ENCODE results near the gene SARNP. TPM values are rescaled to one million over a fixed set of nuclear protein-coding genes. Genes with fewer than 3 reads are reported as not detected.
A peak's percentile ranks its signal among the peaks of the same experiment; 100 is the strongest.

Gene SARNP
- total RNA-seq, 1 donor from 2014 or later: 33.1 TPM

GRCh38 chr12:55843431-55843830, 25.9 kb upstream of the SARNP start:
- intact Hi-C loops (cut with DNase I): no loop called here
- Histone ChIP-seq H3K4me1 (peaks cover 22% of the 10 kb centered on the region), H3K27me3 (no peaks in the 10 kb centered on the region), H3K27ac (peak overlapping the region; percentile 79), H3K4me3 (no peak overlapping the region), H3K9me3 (no peaks in the 10 kb centered on the region), H3K36me3 (no peaks in the 10 kb centered on the region)
- DNase-seq (ENCODE audit: extremely low spot score in 2 of 2): no peak
- TF ChIP-seq, protein P1, sequence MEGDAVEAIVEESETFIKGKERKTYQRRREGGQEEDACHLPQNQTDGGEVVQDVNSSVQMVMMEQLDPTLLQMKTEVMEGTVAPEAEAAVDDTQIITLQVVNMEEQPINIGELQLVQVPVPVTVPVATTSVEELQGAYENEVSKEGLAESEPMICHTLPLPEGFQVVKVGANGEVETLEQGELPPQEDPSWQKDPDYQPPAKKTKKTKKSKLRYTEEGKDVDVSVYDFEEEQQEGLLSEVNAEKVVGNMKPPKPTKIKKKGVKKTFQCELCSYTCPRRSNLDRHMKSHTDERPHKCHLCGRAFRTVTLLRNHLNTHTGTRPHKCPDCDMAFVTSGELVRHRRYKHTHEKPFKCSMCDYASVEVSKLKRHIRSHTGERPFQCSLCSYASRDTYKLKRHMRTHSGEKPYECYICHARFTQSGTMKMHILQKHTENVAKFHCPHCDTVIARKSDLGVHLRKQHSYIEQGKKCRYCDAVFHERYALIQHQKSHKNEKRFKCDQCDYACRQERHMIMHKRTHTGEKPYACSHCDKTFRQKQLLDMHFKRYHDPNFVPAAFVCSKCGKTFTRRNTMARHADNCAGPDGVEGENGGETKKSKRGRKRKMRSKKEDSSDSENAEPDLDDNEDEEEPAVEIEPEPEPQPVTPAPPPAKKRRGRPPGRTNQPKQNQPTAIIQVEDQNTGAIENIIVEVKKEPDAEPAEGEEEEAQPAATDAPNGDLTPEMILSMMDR (IDR thresholded peaks at IDR 0.05): no peak
- TF ChIP-seq POLR2AphosphoS5 (IDR thresholded peaks at IDR 0.05; ENCODE audit: insufficient read depth in 1 of 2, low read depth in 1 of 2) (no peak), POLR2A (IDR thresholded peaks at IDR 0.05) (no peak)

DNA sequence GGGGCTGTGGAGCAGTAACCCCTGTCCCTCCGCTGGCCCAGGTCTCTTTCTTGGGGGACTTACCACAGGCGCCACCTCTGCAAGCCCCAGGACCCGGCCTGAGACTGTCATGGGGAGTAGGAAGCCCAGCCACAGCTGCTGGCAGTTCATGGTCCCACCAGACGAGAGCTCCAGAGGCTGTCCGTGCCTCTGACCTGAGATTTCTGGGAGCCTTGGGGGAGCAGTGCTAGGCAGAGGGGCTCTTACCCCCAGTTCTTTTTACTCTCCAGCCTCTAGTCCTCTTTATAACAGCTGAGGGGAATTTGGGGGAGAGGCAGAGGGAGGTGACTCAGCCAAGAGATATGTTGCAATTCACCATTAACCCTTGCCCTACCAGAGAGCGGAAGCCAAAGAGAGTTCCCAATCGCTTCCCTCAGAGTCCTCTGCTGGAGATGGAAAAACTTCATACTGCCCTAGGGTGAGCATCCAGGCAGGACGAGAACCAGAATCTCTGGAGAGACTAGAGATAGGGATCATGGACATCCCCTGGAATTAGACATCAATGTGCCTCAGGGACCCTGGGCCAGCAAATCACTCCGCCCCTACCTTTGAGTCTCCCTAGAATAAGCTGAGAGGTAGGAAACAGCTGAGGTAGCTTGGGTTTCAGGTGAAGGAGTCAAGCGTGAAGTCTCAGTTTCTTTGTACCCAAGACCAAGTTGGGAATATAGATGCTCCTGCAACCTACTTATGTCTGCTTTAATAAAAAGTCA, 25.3 kb upstream of the SARNP start, which contains the start of gene MMP19:
Gene MMP19, minus strand, starts transcription at position 256 of the 749 bp plus-strand sequence. Its CDS starts 106 bp downstream, at position 150.
- peak within 1 kb of the TSS; percentile 51 to 58 for H3K4me3 ChIP-seq
- no peak for DNase-seq (ENCODE audit: extremely low spot score in 2 of 2)
- H3K36me3 ChIP-seq: no peaks in the 10 kb centered on the region
- TF ChIP-seq POLR2AphosphoS5 (IDR thresholded peaks at IDR 0.05; ENCODE audit: insufficient read depth in 1 of 2, low read depth in 1 of 2): peak; percentile 55 to 76
- TF ChIP-seq, protein P1 (IDR thresholded peaks at IDR 0.05): no peak
- H3K4me1 ChIP-seq: peaks cover 20% of the 10 kb centered on the region
- no peaks in the 10 kb centered on the region for H3K27me3 ChIP-seq
- H3K9me3 ChIP-seq: no peaks in the 10 kb centered on the region
- H3K27ac ChIP-seq: peak within 1 kb of the TSS; percentile 79
- intact Hi-C loops (cut with DNase I): no loop called here

DNA sequence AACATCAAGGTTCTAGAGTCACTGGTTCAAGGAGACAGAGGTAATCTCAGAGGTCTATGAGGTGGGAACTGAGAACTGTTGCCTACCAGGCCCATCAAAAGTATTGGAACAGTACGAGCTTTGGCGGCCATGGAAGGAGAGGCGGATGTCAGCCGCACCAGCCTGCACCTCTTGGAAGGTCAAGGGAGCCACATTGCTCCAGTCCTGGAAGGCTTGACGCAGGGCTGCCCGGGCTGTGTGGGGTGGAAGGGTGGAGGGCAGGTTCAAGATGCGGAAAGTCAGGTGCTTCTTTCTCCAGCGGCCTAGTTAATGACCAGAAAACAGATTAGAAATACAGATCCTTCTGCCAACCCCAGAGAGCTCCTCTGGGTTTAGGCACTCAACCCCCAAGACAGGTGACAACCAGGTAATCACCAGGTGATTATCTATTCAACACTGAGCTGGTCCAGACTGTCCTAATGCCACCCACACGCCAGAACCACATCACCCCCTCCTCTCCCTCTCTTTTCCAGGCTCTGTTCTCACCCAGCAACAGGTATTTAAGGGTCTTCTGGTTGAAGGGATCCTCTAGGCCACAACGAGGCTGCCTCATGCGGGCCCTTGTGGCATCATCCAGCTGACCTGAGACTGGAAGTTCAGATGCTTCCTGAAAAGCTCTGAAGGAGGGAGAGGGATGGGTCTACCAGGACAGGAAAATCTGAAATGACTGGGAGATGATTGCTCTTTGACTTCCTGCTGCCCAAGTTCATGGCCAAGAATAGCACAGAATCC, 23.2 kb upstream of the SARNP start:
- TF ChIP-seq, protein P1 (IDR thresholded peaks at IDR 0.05): no peak
- no peak for TF ChIP-seq POLR2AphosphoS5 (IDR thresholded peaks at IDR 0.05; ENCODE audit: insufficient read depth in 1 of 2, low read depth in 1 of 2)
- no peak for TF ChIP-seq POLR2A (IDR thresholded peaks at IDR 0.05)

DNA sequence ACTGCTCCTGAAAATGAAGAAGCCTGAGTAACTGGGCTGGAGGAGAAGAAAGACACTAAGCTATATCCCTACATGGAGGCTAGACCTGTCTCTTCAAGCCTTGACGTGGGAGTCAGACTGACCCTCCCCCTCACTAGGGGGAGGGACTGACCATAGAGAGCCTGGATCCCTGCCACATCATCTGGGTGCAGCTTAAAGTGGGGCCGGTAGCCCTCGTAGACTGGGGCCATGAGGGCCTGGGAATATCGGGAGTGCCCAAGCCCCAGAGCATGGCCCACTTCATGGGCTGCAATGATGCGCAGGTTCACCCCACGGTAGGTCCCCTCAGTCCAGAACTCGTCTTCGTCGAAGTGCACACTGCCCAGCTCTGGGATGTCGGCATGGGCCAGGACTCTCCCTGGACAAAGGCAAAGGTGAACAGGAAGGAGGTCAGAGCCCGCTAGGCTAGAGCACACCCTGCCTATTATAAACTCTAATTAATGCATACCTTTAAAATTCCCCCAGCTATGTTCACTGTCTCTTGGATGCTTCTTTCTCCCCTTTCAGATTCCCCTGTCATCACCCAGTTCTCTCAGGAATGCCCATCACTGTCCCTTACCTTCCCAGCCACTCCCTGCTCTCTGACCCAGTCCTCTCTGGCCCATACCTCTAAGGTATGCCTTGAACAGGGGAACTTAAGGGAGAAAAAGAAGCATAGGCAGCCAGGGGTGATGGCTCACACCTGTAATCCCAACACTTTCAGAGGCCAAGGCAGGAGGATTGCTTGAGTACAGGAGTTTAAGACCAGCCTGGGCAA, 22.0 kb upstream of the SARNP start:
- H3K4me1 ChIP-seq: peaks cover 16% of the 10 kb centered on the region
- H3K4me3 ChIP-seq: no peak overlapping the region
- H3K27ac ChIP-seq: no peak overlapping the region
- TF ChIP-seq, protein P1 (IDR thresholded peaks at IDR 0.05): no peak
- no peak for TF ChIP-seq POLR2A (IDR thresholded peaks at IDR 0.05)
- TF ChIP-seq POLR2AphosphoS5 (IDR thresholded peaks at IDR 0.05; ENCODE audit: insufficient read depth in 1 of 2, low read depth in 1 of 2): no peak
- H3K9me3 ChIP-seq: no peaks in the 10 kb centered on the region
- DNase-seq (ENCODE audit: extremely low spot score in 2 of 2): no peak
- intact Hi-C loops (cut with DNase I): no loop called here
- H3K36me3 ChIP-seq: no peaks in the 10 kb centered on the region
- no peaks in the 10 kb centered on the region for H3K27me3 ChIP-seq

More for the DNA sequence above, 23.2 kb upstream of the SARNP start:
- Histone ChIP-seq H3K36me3 (no peaks in the 10 kb centered on the region), H3K27ac (no peak overlapping the region), H3K9me3 (no peaks in the 10 kb centered on the region), H3K4me1 (peaks cover 16% of the 10 kb centered on the region), H3K4me3 (no peak overlapping the region), H3K27me3 (no peaks in the 10 kb centered on the region)
- no peak for DNase-seq (ENCODE audit: extremely low spot score in 2 of 2)
- intact Hi-C loops (cut with DNase I): no loop called here
